ENCODE measurements around the gene KMT5C.

DNA sequence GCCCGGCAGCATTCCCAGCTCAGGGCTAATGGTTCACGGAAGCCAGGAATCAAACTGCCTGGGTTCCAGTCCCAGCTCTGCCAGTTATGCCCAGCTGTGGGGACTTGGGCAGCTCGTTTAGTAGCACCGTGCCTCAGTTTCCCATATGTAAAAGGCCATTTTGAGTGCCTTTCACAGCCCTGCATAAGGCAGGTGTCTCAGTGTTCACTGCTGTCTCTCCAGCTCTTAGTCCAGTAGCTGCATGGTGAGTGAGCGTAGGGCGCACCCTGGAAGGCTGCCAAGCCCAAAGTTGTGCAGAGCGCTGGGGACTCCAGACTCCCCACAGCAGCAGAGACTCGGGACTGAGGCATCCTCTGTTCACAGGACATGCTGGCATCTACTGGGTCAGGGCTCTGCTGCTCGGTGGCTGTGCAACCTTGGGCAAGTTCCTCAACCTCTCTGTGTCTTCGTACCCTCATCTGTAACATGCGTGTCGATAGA lies 51.6 kb downstream of the KMT5C start:
- TF ChIP-seq, protein P1, sequence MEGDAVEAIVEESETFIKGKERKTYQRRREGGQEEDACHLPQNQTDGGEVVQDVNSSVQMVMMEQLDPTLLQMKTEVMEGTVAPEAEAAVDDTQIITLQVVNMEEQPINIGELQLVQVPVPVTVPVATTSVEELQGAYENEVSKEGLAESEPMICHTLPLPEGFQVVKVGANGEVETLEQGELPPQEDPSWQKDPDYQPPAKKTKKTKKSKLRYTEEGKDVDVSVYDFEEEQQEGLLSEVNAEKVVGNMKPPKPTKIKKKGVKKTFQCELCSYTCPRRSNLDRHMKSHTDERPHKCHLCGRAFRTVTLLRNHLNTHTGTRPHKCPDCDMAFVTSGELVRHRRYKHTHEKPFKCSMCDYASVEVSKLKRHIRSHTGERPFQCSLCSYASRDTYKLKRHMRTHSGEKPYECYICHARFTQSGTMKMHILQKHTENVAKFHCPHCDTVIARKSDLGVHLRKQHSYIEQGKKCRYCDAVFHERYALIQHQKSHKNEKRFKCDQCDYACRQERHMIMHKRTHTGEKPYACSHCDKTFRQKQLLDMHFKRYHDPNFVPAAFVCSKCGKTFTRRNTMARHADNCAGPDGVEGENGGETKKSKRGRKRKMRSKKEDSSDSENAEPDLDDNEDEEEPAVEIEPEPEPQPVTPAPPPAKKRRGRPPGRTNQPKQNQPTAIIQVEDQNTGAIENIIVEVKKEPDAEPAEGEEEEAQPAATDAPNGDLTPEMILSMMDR (conservative IDR thresholded peaks at IDR 0.05): no peak
- TF ChIP-seq ZFX (IDR thresholded peaks at IDR 0.05): no peak

Data from C4-2B (cell line).